T-helper 17 cell (primary cell): ENCODE results near the gene HOXC9. TPM values are rescaled to one million over a fixed set of nuclear protein-coding genes. Genes with fewer than 3 reads are reported as not detected.

Experiments
- ATAC-seq: fragments of 150-1000 bp; cut with Tn5 transposase; 2 replicates; pipeline ENCODE4 v1.10.0; 2021; ENCODE audit warnings: mild to moderate bottlenecking, moderate library complexity
- DNase-seq, 3 donors: peaks; one replicate each; pipeline versions ENCODE4 v3.0.0 to v3.0.0-alpha.2; 2020 to 2021
- H3K9me3 ChIP-seq: one replicate; pipeline ENCODE4 v1.7.0; 2013; ENCODE audit warnings: low read length, mild to moderate bottlenecking; ENCODE audit not compliant: control insufficient read depth, poor library complexity, severe bottlenecking
- H3K27ac Mint-ChIP-seq: one replicate; pipeline ENCODE4 v1.8.0; 2022; ENCODE audit warnings: mild to moderate bottlenecking, moderate library complexity, mixed read lengths
- H3K27me3 Mint-ChIP-seq: one replicate; pipeline ENCODE4 v1.8.0; 2022; ENCODE audit warnings: mixed read lengths
- H3K36me3 Mint-ChIP-seq: one replicate; pipeline ENCODE4 v1.8.0; 2022; ENCODE audit warnings: low read depth, mixed read lengths
- H3K4me1 Mint-ChIP-seq: one replicate; pipeline ENCODE4 v1.8.0; 2022; ENCODE audit warnings: mild to moderate bottlenecking, mixed read lengths
- H3K4me3 Mint-ChIP-seq: one replicate; pipeline ENCODE4 v1.8.0; 2022; ENCODE audit warnings: mild to moderate bottlenecking, moderate library complexity, mixed read lengths
- total RNA-seq, 4 donors: library from RNA in 2 of 4; stranded (reverse) in 2 of 4; gene quantifications; one replicate each; pipeline ENCODE4 v1.2.3 and lab custom pipeline; 2022 to 2026

The HOXC9 gene
- not detected for total RNA-seq
- total RNA-seq (lab: John Stamatoyannopoulos, UW), result 0 to 1.0 reads per million in 2 donors

- Mint-ChIP-seq H3K36me3 (peaks cover 7% of the 10 kb centered on the region), H3K4me3 (peak within 1 kb of the TSS; percentile 52), H3K4me1 (peaks cover 26% of the 10 kb centered on the region), H3K27ac (no peak within 1 kb of the TSS), H3K27me3 (peaks cover 92% of the 10 kb centered on the region)
- ATAC-seq (no peak), DNase-seq (no peak)
- no peaks in the 10 kb centered on the region for H3K9me3 ChIP-seq
Measured at GRCh38 chr12:54000116-54001114, at the start of gene HOXC9. Gene HOXC9, plus strand, starts transcription at chr12:54000161. Its CDS starts 28 bp downstream, at chr12:54000189.

GRCh38 chr12:53950437-53950773 lies 49.6 kb upstream of the HOXC9 start:
- ATAC-seq, result no peak
- Mint-ChIP-seq H3K4me1 (peaks cover 15% of the 10 kb centered on the region), H3K27me3 (peaks cover 84% of the 10 kb centered on the region), H3K27ac (peak overlapping the region; percentile 93), H3K4me3 (peak overlapping the region; percentile 53), H3K36me3 (no peaks in the 10 kb centered on the region)
- DNase-seq, result no peak
- no peaks in the 10 kb centered on the region for H3K9me3 ChIP-seq

GRCh38 chr12:53950789-53951576 lies 49.0 kb upstream of the HOXC9 start:
- H3K27ac Mint-ChIP-seq, result peak overlapping the region; percentile 93

GRCh38 chr12:53951577-53952334 lies 48.2 kb upstream of the HOXC9 start:
- Mint-ChIP-seq H3K36me3 (peaks cover 6% of the 10 kb centered on the region), H3K27ac (peak overlapping the region; percentile 93), H3K27me3 (peaks cover 83% of the 10 kb centered on the region), H3K4me3 (peak overlapping the region; percentile 76), H3K4me1 (peaks cover 23% of the 10 kb centered on the region)
- ATAC-seq, result no peak
- no peaks in the 10 kb centered on the region for H3K9me3 ChIP-seq
- no peak for DNase-seq

More at GRCh38 chr12:53950789-53951576, 49.0 kb upstream of the HOXC9 start:
- Mint-ChIP-seq H3K36me3 (peaks cover 3% of the 10 kb centered on the region), H3K27me3 (peaks cover 83% of the 10 kb centered on the region), H3K4me3 (peak overlapping the region; percentile 76), H3K4me1 (peaks cover 18% of the 10 kb centered on the region)
- ATAC-seq, result no peak
- H3K9me3 ChIP-seq, result no peaks in the 10 kb centered on the region
- no peak for DNase-seq

- ATAC-seq (no peak), DNase-seq (no peak)
- Mint-ChIP-seq H3K27ac (peak overlapping the region; percentile 93), H3K27me3 (peaks cover 85% of the 10 kb centered on the region), H3K4me1 (peaks cover 25% of the 10 kb centered on the region), H3K36me3 (peaks cover 6% of the 10 kb centered on the region), H3K4me3 (peak overlapping the region; percentile 65)
- H3K9me3 ChIP-seq, result no peaks in the 10 kb centered on the region
Measured at GRCh38 chr12:53952335-53952694, 47.6 kb upstream of the HOXC9 start.

GRCh38 chr12:53952871-53953734 lies 46.9 kb upstream of the HOXC9 start:
- Mint-ChIP-seq H3K27ac (peak overlapping the region; percentile 93), H3K36me3 (peaks cover 9% of the 10 kb centered on the region), H3K4me3 (no peak overlapping the region), H3K27me3 (peaks cover 86% of the 10 kb centered on the region), H3K4me1 (peaks cover 25% of the 10 kb centered on the region)
- DNase-seq, result no peak
- H3K9me3 ChIP-seq, result no peaks in the 10 kb centered on the region
- no peak for ATAC-seq

GRCh38 chr12:53953831-53954693 lies 45.9 kb upstream of the HOXC9 start:
- peaks cover 1% of the 10 kb centered on the region for H3K9me3 ChIP-seq
- DNase-seq, result no peak
- peak overlapping the region; percentile 93 for H3K27ac Mint-ChIP-seq
- peak overlapping the region; percentile 32 for H3K4me3 Mint-ChIP-seq
- peaks cover 86% of the 10 kb centered on the region for H3K27me3 Mint-ChIP-seq
- peaks cover 14% of the 10 kb centered on the region for H3K36me3 Mint-ChIP-seq
- no peak for ATAC-seq
- peaks cover 26% of the 10 kb centered on the region for H3K4me1 Mint-ChIP-seq

GRCh38 chr12:53954694-53955035 lies 45.3 kb upstream of the HOXC9 start, which contains the start of gene HOXC12:
Gene HOXC12, plus strand, starts transcription at chr12:53954903. Its CDS starts 27 bp downstream, at chr12:53954930.
- DNase-seq (no peak), ATAC-seq (no peak)
- Mint-ChIP-seq H3K4me1 (peaks cover 26% of the 10 kb centered on the region), H3K27me3 (peaks cover 86% of the 10 kb centered on the region), H3K36me3 (peaks cover 14% of the 10 kb centered on the region), H3K4me3 (peak within 1 kb of the TSS; percentile 81), H3K27ac (peak within 1 kb of the TSS; percentile 93)
- H3K9me3 ChIP-seq, result peaks cover 4% of the 10 kb centered on the region

- H3K9me3 ChIP-seq, result peaks cover 4% of the 10 kb centered on the region
- Mint-ChIP-seq H3K4me1 (peaks cover 26% of the 10 kb centered on the region), H3K27ac (peak overlapping the region; percentile 93), H3K4me3 (peak overlapping the region; percentile 81), H3K27me3 (peaks cover 86% of the 10 kb centered on the region), H3K36me3 (peaks cover 14% of the 10 kb centered on the region)
- ATAC-seq, result no peak
- DNase-seq, result no peak
Measured at GRCh38 chr12:53955036-53955775, 44.8 kb upstream of the HOXC9 start.

- ATAC-seq (no peak), DNase-seq (no peak)
- peaks cover 86% of the 10 kb centered on the region for H3K27me3 Mint-ChIP-seq
- peak overlapping the region; percentile 81 for H3K4me3 Mint-ChIP-seq
- peaks cover 14% of the 10 kb centered on the region for H3K36me3 Mint-ChIP-seq
- peaks cover 4% of the 10 kb centered on the region for H3K9me3 ChIP-seq
- peaks cover 30% of the 10 kb centered on the region for H3K4me1 Mint-ChIP-seq
- H3K27ac Mint-ChIP-seq, result peak overlapping the region; percentile 91
Measured at GRCh38 chr12:53955776-53956250, 44.1 kb upstream of the HOXC9 start.
